Neutrophil (primary cell): ENCODE results near the gene CCDC138.

Source experiments
- H3K27ac ChIP-seq: fragments of 200-600 bp; sonication (generic); 2 replicates; pipeline ENCODE4 v1.5.1; 2016; ENCODE audit warnings: mild to moderate bottlenecking, moderate library complexity
- H3K27me3 ChIP-seq: fragments of 200-600 bp; sonication (generic); 2 replicates; pipeline ENCODE4 v1.6.0; 2016; ENCODE audit warnings: mild to moderate bottlenecking
- H3K36me3 ChIP-seq: fragments of 200-600 bp; sonication (generic); 2 replicates; pipeline ENCODE4 v1.5.1; 2017
- H3K4me1 ChIP-seq, 2 experiments: fragments of 200-600 bp in 1 of 2; sonication (generic) in 1 of 2; 1 replicate in 1 of 2; 2 replicates in 1 of 2; pipeline versions ENCODE4 v1.5.1 to v1.6.1; 2013 to 2016; ENCODE audit warnings: low read depth in 1 of 2, low read length in 1 of 2, mild to moderate bottlenecking in 1 of 2, moderate library complexity in 1 of 2; ENCODE audit not compliant: control insufficient read depth in 1 of 2, insufficient read depth in 1 of 2
- H3K4me3 ChIP-seq, 2 experiments: fragments of 200-600 bp in 1 of 2; sonication (generic) in 1 of 2; 1 replicate in 1 of 2; 2 replicates in 1 of 2; pipeline ENCODE4 v1.5.1; 2013 to 2016; ENCODE audit warnings: low read depth in 1 of 2, low read length in 1 of 2, mild to moderate bottlenecking in 1 of 2, moderate library complexity in 1 of 2
- H3K9me3 ChIP-seq: fragments of 200-600 bp; sonication (generic); 2 replicates; pipeline ENCODE4 v1.5.1; 2016
- TF ChIP-seq, protein P1 (sequence below): fragments of 200-600 bp; sonication (generic); IDR thresholded peaks from 2 replicates; pipeline ENCODE4 v1.5.1; 2016; ENCODE audit warnings: antibody characterized with exemption

CCDC138 gene

DNA sequence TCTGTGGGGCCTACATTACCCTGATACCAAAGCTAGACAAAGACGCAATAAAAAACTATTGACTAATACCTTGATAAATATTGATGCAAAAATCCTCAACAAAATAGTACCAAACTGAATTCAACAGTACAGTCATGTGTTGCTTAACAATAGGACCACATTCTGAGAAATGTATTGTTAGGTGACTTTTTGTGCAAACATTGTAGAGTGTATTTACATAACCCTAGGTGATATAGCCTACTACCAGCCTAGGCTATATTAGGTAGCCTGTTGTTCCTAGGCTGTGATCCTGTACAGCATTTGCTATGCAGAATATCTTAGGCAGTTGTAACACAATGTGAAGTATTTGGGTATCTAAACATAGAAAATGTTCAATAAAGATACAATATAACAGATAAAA is 36.7 kb downstream of the CCDC138 start:
- no peaks in the 10 kb centered on the region for H3K36me3 ChIP-seq
- TF ChIP-seq, protein P1, sequence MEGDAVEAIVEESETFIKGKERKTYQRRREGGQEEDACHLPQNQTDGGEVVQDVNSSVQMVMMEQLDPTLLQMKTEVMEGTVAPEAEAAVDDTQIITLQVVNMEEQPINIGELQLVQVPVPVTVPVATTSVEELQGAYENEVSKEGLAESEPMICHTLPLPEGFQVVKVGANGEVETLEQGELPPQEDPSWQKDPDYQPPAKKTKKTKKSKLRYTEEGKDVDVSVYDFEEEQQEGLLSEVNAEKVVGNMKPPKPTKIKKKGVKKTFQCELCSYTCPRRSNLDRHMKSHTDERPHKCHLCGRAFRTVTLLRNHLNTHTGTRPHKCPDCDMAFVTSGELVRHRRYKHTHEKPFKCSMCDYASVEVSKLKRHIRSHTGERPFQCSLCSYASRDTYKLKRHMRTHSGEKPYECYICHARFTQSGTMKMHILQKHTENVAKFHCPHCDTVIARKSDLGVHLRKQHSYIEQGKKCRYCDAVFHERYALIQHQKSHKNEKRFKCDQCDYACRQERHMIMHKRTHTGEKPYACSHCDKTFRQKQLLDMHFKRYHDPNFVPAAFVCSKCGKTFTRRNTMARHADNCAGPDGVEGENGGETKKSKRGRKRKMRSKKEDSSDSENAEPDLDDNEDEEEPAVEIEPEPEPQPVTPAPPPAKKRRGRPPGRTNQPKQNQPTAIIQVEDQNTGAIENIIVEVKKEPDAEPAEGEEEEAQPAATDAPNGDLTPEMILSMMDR: no peak
- no peak overlapping the region for H3K4me3 ChIP-seq
- H3K27ac ChIP-seq: no peak overlapping the region
- no peaks in the 10 kb centered on the region for H3K9me3 ChIP-seq
- no peaks in the 10 kb centered on the region for H3K4me1 ChIP-seq
- H3K27me3 ChIP-seq: no peaks in the 10 kb centered on the region

DNA sequence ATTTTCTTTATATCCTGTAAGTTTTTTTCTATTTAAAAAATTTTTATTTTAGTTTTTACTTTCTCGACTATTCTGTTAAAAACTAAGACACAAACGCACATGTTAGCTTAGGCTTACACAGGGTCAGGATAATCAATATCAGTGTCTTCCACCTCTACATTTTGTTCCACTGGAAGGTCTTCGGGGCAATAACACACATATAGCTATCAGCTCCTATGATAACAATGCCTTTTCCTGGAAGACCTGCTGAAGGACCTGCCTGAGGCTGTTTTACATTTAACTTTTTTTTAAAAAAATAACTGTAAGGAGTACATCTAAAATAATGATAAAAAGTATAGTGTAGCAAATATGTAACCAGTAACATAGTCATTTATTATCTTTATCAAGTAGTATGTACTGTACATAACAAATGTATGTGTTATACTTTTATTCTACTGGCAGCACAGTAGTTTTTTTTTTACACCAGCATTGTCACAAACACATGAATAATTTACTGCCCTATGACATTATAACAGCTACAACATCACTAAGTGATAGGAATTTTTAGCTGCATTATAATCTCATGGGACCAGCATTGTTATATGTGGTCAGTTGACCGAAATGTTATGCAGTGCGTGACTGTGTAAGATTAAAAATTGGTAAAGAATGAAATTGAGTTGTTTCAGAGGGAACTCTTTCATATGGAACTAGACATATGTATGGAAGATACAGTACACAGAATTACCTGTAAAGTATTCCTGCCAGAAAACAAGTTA is 37.9 kb downstream of the CCDC138 start:
- Histone ChIP-seq H3K36me3 (no peaks in the 10 kb centered on the region), H3K9me3 (no peaks in the 10 kb centered on the region), H3K27ac (no peak overlapping the region), H3K27me3 (no peaks in the 10 kb centered on the region), H3K4me1 (no peaks in the 10 kb centered on the region), H3K4me3 (no peak overlapping the region)
- TF ChIP-seq, protein P1: no peak

DNA sequence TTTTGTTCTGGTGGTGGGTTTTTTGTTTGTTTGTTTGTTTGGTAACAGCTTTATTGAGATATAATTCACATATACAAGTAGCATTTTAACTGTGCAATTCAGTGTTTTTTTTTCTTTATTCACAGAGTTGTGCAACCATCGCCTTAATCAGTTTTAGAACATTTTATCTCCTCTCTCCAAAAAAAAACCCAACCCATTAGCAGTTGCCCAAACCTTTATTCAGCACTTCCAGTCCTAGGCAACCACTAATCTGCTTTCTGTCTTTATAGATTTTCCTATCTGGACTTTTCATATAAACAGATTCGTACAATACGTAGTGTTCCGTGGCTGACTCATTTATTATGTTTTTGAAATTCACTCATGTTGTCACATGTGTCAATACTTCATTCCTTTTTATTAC is 38.7 kb downstream of the CCDC138 start:
- no peaks in the 10 kb centered on the region for H3K4me1 ChIP-seq
- TF ChIP-seq, protein P1: no peak
- H3K27ac ChIP-seq: no peak overlapping the region
- no peaks in the 10 kb centered on the region for H3K36me3 ChIP-seq
- no peaks in the 10 kb centered on the region for H3K9me3 ChIP-seq
- no peak overlapping the region for H3K4me3 ChIP-seq
- no peaks in the 10 kb centered on the region for H3K27me3 ChIP-seq

DNA sequence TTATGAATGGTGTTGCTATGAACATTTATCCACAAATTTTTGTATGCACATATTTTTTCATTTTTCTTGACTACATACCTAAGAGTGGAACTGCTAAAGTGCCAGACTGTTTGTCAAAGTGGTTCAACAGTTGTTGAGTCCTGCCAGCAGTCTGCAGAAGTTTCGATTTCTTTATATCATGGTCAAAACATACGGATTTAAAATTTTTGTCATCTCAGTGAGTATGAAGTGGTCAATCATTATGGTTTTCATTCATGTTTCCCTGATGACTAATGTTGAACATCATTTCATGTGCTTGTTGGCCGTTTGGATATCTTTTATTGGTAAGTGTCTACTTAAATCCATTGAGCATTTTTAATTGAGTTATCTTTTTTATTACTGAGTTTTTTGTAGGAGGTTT is 39.2 kb downstream of the CCDC138 start:
- no peaks in the 10 kb centered on the region for H3K36me3 ChIP-seq
- no peaks in the 10 kb centered on the region for H3K9me3 ChIP-seq
- no peak overlapping the region for H3K27ac ChIP-seq
- H3K27me3 ChIP-seq: no peaks in the 10 kb centered on the region
- H3K4me3 ChIP-seq: no peak overlapping the region
- no peaks in the 10 kb centered on the region for H3K4me1 ChIP-seq
- TF ChIP-seq, protein P1: no peak

DNA sequence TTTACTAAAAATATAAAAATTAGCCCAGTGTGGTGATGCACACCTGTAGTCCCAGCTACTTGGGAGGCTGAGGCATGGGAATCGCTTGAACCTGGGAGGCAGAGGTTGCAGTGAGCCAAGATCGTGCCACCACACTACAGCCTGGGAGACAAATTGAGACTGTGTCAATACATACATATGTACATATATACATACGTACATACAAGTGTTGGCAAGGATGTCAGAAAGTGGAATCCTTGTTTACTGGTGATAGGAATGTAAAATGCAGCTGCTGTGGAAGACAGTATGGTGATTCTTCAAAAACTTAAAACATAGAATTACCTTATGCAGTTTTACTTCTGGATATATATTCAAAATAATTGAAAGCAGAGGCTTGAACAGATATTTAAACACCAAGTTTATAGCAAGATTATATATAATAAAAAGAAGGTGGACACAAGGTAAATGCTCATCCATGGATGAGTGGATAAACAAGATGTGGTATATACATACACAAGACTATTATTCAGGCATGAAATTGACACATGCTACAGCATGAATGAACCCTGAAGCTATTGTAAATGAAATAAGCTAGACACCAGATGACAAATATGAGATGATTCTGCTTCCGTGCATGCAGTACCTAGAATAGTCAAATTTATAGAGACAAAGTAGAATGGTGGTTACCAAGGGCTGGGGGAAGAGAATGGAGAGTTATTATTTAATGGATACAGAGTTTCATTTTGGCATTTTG is 43.2 kb downstream of the CCDC138 start:
- Histone ChIP-seq H3K9me3 (no peaks in the 10 kb centered on the region), H3K4me1 (no peaks in the 10 kb centered on the region), H3K27me3 (no peaks in the 10 kb centered on the region), H3K36me3 (no peaks in the 10 kb centered on the region), H3K27ac (no peak overlapping the region), H3K4me3 (no peak overlapping the region)
- TF ChIP-seq, protein P1: no peak
